ENCODE data around the gene KLHL1.
"Not testable (repeated sequence)": the region's sequence is repeated elsewhere in the genome, so short reads cannot be mapped to it uniquely, and the experiment has no call there.

The KLHL1 gene

GRCh38 chr13:70108356-70109105 lies at the start of gene KLHL1:
Gene KLHL1 (minus strand): TSS chr13:70108452. CDS start chr13:70107699, 753 bp downstream.
- no peak within 1 kb of the TSS for H3K27ac ChIP-seq
- H3K4me3 ChIP-seq = no peak within 1 kb of the TSS

GRCh38 chr13:70142658-70143057 lies 34.4 kb upstream of the KLHL1 start:
- not testable (repeated sequence) for H3K27ac ChIP-seq, H3K4me3 ChIP-seq

- Histone ChIP-seq H3K27ac (no peak overlapping the region), H3K4me3 (no peak overlapping the region)
These were observed 19.8 kb upstream of the KLHL1 start for GRCh38 chr13:70128098-70128497.

GRCh38 chr13:70125693-70126092 lies 17.4 kb upstream of the KLHL1 start:
- H3K4me3 ChIP-seq = no peak overlapping the region

GRCh38 chr13:70117338-70117905 lies 9.2 kb upstream of the KLHL1 start:
- H3K4me3 ChIP-seq = no peak overlapping the region

More at GRCh38 chr13:70125693-70126092, 17.4 kb upstream of the KLHL1 start:
- no peak overlapping the region for H3K27ac ChIP-seq

GRCh38 chr13:70107498-70108281 lies 562 bp downstream of the KLHL1 start, which contains the start of gene ATXN8OS:
Gene ATXN8OS (plus strand): TSS chr13:70107826.
- Histone ChIP-seq H3K27ac (no peak within 1 kb of the TSS), H3K4me3 (no peak within 1 kb of the TSS)

More at GRCh38 chr13:70117338-70117905, 9.2 kb upstream of the KLHL1 start:
- no peak overlapping the region for H3K27ac ChIP-seq

GRCh38 chr13:70107125-70107497 lies 1.1 kb downstream of the KLHL1 start:
- Histone ChIP-seq H3K4me3 (no peak overlapping the region), H3K27ac (no peak overlapping the region)

- no peak overlapping the region for H3K4me3 ChIP-seq
These were observed 3.8 kb downstream of the KLHL1 start for GRCh38 chr13:70104481-70104880.

GRCh38 chr13:70098669-70099068 lies 9.6 kb downstream of the KLHL1 start:
- H3K4me3 ChIP-seq = no peak overlapping the region
- H3K27ac ChIP-seq = no peak overlapping the region

More at GRCh38 chr13:70104481-70104880, 3.8 kb downstream of the KLHL1 start:
- H3K27ac ChIP-seq = no peak overlapping the region

- Histone ChIP-seq H3K27ac (no peak overlapping the region), H3K4me3 (no peak overlapping the region)
These were observed 18.1 kb downstream of the KLHL1 start for GRCh38 chr13:70090036-70090723.

- no peak overlapping the region for H3K4me3 ChIP-seq
These were observed 19.3 kb downstream of the KLHL1 start for GRCh38 chr13:70088926-70089325.

GRCh38 chr13:70087247-70087646 lies 21.0 kb downstream of the KLHL1 start:
- no peak overlapping the region for H3K4me3 ChIP-seq
- no peak overlapping the region for H3K27ac ChIP-seq

More at GRCh38 chr13:70088926-70089325, 19.3 kb downstream of the KLHL1 start:
- no peak overlapping the region for H3K27ac ChIP-seq

- no peak overlapping the region for H3K27ac ChIP-seq
- no peak overlapping the region for H3K4me3 ChIP-seq
These were observed 28.2 kb downstream of the KLHL1 start for GRCh38 chr13:70080012-70080411.

GRCh38 chr13:70054572-70054971 lies 53.7 kb downstream of the KLHL1 start:
- Histone ChIP-seq H3K4me3 (no peak overlapping the region), H3K27ac (no peak overlapping the region)

GRCh38 chr13:70051531-70051930 lies 56.7 kb downstream of the KLHL1 start:
- H3K27ac ChIP-seq = no peak overlapping the region
- H3K4me3 ChIP-seq = no peak overlapping the region

- H3K27ac ChIP-seq = no peak overlapping the region
These were observed 64.6 kb downstream of the KLHL1 start for GRCh38 chr13:70043685-70044084.

GRCh38 chr13:70042193-70042592 lies 66.1 kb downstream of the KLHL1 start:
- H3K27ac ChIP-seq = no peak overlapping the region
- H3K4me3 ChIP-seq = no peak overlapping the region

More at GRCh38 chr13:70043685-70044084, 64.6 kb downstream of the KLHL1 start:
- H3K4me3 ChIP-seq = no peak overlapping the region

GRCh38 chr13:70034286-70034685 lies 74.0 kb downstream of the KLHL1 start:
- Histone ChIP-seq H3K27ac (no peak overlapping the region), H3K4me3 (no peak overlapping the region)

GRCh38 chr13:70027551-70027950 lies 80.7 kb downstream of the KLHL1 start:
- no peak overlapping the region for H3K27ac ChIP-seq

GRCh38 chr13:70023516-70023915 lies 84.7 kb downstream of the KLHL1 start:
- Histone ChIP-seq H3K4me3 (no peak overlapping the region), H3K27ac (no peak overlapping the region)

More at GRCh38 chr13:70027551-70027950, 80.7 kb downstream of the KLHL1 start:
- no peak overlapping the region for H3K4me3 ChIP-seq
